Midbrain (tissue), 1 donor: ENCODE data around the gene DUSP10.

Experiments
- DNase-seq: peaks from one replicate; lab custom pipeline; 2025; lab: John Stamatoyannopoulos, UW

DUSP10 gene

GRCh38 chr1:221765527-221765926, 23.6 kb upstream of the DUSP10 start:
- DNase-seq, result no peak

GRCh38 chr1:221762121-221762520, 20.2 kb upstream of the DUSP10 start:
- no peak for DNase-seq

- DNase-seq, result no peak
Measured at GRCh38 chr1:221761354-221762002, 19.6 kb upstream of the DUSP10 start.

GRCh38 chr1:221760911-221761310, 19.0 kb upstream of the DUSP10 start:
- no peak for DNase-seq

- DNase-seq, result no peak
Measured at GRCh38 chr1:221759436-221759835, 17.5 kb upstream of the DUSP10 start.

- DNase-seq, result no peak
Measured at GRCh38 chr1:221758455-221758854, 16.6 kb upstream of the DUSP10 start.

GRCh38 chr1:221756830-221757551, 15.1 kb upstream of the DUSP10 start:
- no peak for DNase-seq

GRCh38 chr1:221753828-221754188, 11.9 kb upstream of the DUSP10 start:
- no peak for DNase-seq

GRCh38 chr1:221751226-221751887, 9.5 kb upstream of the DUSP10 start:
- no peak for DNase-seq

GRCh38 chr1:221748981-221749380, 7.1 kb upstream of the DUSP10 start:
- DNase-seq, result no peak

GRCh38 chr1:221747839-221748238, 6.0 kb upstream of the DUSP10 start:
- no peak for DNase-seq

- no peak for DNase-seq
Measured at GRCh38 chr1:221743416-221744208, 1.7 kb upstream of the DUSP10 start.

- peak; percentile 77 for DNase-seq
Measured at GRCh38 chr1:221742555-221743415, 896 bp upstream of the DUSP10 start.

- no peak for DNase-seq
Measured at GRCh38 chr1:221740993-221741702, 741 bp downstream of the DUSP10 start.

GRCh38 chr1:221740369-221740992, 1.4 kb downstream of the DUSP10 start:
- DNase-seq, result peak; percentile 35

GRCh38 chr1:221739677-221740025, 2.2 kb downstream of the DUSP10 start:
- DNase-seq, result no peak

- no peak for DNase-seq
Measured at GRCh38 chr1:221739018-221739676, 2.7 kb downstream of the DUSP10 start.

- DNase-seq, result no peak
Measured at GRCh38 chr1:221736714-221737113, 5.2 kb downstream of the DUSP10 start.

GRCh38 chr1:221735999-221736398, 5.9 kb downstream of the DUSP10 start:
- DNase-seq, result no peak

GRCh38 chr1:221734187-221734586, 7.7 kb downstream of the DUSP10 start:
- DNase-seq, result no peak
